Sciatic nerve (tissue), 2 donors: Measurements from ENCODE around the gene CFAP99. TPM values are rescaled to one million over a fixed set of nuclear protein-coding genes. Genes with fewer than 3 reads are reported as not detected.
"Not testable (repeated sequence)": the region's sequence is repeated elsewhere in the genome, so short reads cannot be mapped to it uniquely, and the experiment has no call there.

Source experiments
- ATAC-seq: fragments of 200-7000 bp; cut with Tn5 transposase; one replicate; pipeline ENCODE4 v1.9.1; 2020; ENCODE audit warnings: mild to moderate bottlenecking, moderate library complexity
- DNase-seq: peaks from one replicate; pipeline ENCODE4 v3.0.0-alpha.2; 2020; ENCODE audit warnings: low spot score
- intact Hi-C: fragments of 100-400 bp; cut with DNase I; formaldehyde crosslinking; loops from one replicate; pipeline ENCODE4 v1.14.2; 2022
- total RNA-seq: library from RNA; stranded (reverse); fragmentation: NEBNext Ultra II Directional; extraction: Animal tissue kit (Norgen Biotek cat#: 25700); gene quantifications from one replicate; pipeline ENCODE4 v1.2.1, GENCODE V29; 2021
- donor health status: DM: no; HTN: no; CAD: no.
- donor health status: DM: no; HTN: no; CAD: no.

CFAP99 gene
- total RNA-seq = not detected

GRCh38 chr4:2418650-2419571, at the start of gene CFAP99:
TSS of gene CFAP99 (plus strand) at chr4:2418955.
- intact Hi-C loops = no loop called here
- ATAC-seq (peak; percentile 98), DNase-seq (peak; percentile 98)

DNA sequence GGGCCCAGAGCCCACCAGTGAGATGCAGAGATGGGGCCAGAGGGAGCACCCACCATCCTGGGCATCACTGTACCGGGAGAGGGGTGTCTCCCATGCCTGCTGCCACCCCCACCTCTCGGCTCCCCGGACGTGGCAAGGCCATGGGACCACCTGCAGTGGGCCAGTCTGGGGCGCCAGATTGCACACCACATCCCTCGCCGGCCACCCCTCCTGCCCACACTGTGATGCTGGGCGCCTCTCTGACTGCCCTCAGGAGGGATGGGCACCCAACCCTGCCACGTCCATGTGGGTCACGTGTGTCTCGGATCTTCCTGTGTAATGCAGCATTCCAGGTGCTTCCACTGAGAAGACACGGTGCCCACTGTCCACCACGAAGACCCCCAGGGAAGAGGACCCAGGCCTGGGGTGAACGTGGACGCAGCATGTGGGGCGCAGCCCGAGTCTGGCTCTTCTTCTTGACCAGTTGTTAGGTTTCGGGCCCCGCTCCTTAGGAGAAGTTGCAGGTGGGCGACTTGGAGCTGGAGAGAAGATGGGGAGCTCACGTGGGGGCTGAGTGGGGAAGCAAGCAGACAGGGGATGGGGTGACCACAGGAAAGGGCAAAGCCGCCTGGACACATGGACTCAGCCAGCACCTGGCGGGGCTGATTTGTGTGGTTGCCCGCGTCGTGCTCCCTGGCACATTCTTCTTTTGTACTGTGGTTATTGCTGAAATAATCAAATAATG, 48.0 kb upstream of the CFAP99 start:
- DNase-seq (no peak), ATAC-seq (no peak)
- intact Hi-C loops = no loop called here

DNA sequence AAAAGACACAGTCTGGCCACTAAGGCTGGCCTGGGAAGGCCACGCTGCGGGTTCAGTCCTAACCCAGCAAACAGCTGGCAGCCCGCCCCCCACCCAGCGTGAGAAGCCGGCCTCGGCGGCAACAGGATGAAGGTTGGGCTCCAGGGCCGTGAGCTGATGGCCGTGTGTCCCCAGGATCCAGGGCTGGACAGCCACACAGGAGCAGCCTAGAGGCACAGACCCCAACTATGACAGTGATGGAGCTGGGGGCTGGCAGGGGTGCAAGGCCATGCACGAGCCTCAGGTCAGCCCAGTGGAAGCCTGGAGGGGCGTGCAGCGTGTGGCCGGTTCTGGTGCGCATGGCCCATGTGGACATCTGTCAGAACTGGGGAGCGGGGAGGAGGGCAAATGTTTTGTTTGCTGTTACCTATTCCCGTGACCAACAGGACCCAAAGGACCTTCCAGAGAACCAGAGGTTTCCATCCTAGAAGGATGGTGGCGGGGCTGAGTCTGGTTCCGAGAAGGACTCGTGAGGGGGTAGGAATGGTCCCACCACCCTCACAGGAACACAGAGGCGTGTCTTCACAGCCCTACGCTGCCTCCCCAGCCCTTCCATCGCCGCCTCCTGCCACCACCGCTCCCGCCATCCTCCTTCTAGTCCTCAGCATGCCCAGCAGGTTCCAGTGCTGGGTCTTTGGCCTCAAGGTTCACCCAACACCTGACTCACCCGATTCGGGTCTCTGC, 46.8 kb upstream of the CFAP99 start:
- DNase-seq (no peak), ATAC-seq (no peak)
- intact Hi-C loops = no loop called here

- intact Hi-C loops = no loop called here
- ATAC-seq (no peak), DNase-seq (no peak)
Observed at GRCh38 chr4:2372488-2373030, 46.2 kb upstream of the CFAP99 start.

GRCh38 chr4:2373532-2373931, 45.2 kb upstream of the CFAP99 start:
- no peak for DNase-seq
- intact Hi-C loops = no loop called here
- no peak for ATAC-seq

DNA sequence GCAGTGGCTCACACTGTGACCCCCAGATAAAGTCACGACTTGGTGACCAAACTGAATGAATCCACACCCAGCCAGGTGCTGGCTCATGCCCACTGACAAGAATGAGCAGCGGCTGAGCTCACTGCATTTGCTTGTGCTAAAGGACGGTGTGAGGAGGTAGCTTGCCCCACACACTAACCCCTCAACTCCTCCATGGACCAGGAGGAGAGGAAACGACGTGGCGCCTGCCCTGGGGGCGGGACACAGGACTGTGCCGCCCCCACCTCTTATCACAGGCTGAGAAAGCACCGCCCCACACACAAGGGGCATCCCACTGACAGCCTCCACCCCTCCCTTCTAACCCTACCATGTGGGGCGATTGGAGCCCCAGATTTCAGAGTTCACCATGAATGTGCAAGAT, 43.3 kb upstream of the CFAP99 start:
- no peak for ATAC-seq
- intact Hi-C loops = no loop called here
- DNase-seq = no peak

GRCh38 chr4:2377241-2377640, 41.5 kb upstream of the CFAP99 start:
- intact Hi-C loops = no loop called here
- no peak for DNase-seq
- ATAC-seq = no peak

DNA sequence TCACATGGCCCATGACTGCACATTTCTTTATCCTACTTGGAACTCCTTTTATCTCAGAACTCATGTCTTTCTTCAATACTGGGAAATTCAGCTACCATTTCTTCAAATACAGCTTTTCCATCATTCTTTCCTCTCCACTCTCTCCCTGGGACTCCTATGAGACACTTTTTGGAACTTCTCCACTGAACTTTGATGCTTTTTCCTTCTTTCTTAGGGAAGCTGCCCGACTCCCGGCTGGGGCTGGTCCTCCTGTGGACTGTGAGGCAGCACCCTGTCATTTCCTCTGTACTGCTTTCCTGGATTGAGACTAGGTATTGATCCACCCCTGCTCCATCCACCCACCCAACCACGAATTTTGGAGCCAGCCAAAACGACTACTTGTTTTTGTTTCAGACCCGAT, 40.4 kb upstream of the CFAP99 start:
- intact Hi-C loops = no loop called here
- ATAC-seq (no peak), DNase-seq (no peak)

DNA sequence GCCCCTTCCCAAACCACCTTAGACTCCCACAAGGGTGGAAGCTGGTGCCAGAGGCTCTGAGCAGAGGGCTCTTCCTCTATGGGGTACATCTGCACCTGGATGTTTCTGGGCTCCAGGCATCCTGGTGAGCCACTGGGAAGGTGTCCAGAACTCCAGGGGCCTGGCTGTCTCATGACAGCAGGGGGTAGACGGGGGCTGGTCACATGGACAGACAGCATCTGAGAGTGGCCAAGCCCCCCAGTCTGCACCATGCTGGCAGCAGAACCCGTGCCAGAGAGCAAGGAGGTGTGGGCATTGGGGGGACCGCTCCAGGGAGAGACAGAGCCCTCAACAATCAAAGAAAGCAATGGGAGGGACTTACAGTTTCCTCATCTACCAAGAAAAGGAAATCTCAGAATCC, 39.9 kb upstream of the CFAP99 start:
- DNase-seq (no peak), ATAC-seq (no peak)
- intact Hi-C loops = no loop called here

DNA sequence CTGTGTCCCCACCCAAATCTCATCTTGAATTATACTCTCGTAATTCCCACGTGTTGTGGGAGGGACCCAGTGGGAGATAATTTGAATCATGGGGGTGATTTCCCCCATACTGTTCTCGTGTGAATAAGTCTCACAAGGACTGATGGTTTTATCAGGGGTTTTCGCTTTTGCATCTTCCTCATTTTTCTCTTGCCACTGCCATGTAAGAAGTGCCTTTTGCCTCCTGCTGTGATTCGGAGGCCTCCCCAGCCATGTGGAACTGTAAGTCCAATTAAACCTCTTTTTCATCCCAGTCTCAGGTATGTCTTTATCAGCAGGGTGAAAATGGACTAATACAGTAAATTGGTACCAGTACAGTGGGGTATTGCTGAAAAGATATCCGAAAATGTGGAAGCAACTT, 38.2 kb upstream of the CFAP99 start:
- ATAC-seq, intact Hi-C loops, DNase-seq: not testable (repeated sequence)

- ATAC-seq, DNase-seq, intact Hi-C loops: not testable (repeated sequence)
Observed at GRCh38 chr4:2382769-2383202, 36.0 kb upstream of the CFAP99 start.

DNA sequence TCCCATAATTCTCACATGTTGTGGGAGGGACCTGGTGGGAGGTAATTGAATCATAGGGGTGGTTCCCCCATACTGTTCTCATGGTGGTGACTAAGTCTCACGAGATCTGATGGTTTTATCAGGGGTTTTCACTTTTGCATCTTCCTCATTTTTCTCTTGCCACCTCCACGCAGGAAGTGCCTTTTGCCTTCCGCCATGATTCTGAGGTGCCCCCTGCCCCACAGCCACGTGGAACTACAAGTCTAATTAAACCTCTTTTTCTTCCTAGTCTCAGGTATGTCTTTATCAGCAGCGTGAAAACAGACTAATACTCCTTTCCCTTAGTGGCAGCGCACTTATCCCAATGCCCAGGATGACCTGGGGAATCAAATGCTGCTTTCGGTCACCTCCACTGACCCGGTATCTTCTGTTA, 35.5 kb upstream of the CFAP99 start:
- DNase-seq, ATAC-seq, intact Hi-C loops: not testable (repeated sequence)

DNA sequence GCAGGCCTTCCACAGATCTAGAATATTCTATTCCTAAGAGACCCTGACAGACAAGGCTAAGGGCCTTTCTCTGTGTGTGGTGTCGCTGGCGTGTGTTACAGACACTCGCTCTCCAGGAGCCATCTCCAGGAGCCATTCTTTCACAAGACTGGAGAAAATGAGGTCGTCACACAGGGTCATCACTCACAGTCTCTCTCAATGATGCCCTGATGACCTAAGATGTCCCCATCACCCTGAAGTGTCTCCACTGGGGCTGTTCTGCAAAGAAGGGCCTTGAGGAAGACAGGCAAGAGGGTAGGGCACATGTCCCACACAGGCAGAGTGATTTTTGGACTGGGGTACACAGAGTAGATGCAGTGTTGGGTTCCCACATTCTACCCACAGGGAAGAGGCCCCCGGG, 35.0 kb upstream of the CFAP99 start:
- intact Hi-C loops = no loop called here
- ATAC-seq (no peak), DNase-seq (no peak)

DNA sequence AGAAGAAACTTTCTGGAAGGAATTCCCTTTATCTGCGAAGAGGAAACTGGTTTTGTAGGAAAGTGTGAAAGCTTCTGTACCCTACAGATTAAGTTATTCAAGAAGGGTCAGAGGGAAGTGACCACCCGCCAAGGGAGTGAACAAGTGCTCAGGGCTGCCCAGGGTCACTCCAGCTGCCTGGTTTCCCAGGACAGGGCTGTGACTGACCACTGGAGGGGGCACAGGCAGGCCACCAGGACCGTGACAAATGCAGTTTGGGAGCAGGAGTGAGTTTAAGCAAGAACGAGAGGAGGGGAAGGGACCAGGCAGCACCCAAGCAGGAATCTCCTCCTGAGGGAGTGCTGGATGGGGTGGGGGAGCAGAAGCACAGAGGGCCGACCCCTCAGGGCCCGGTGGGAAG, 34.5 kb upstream of the CFAP99 start:
- ATAC-seq (no peak), DNase-seq (no peak)
- intact Hi-C loops = no loop called here

- ATAC-seq (no peak), DNase-seq (no peak)
- intact Hi-C loops = no loop called here
Observed at GRCh38 chr4:2385516-2385915, 33.2 kb upstream of the CFAP99 start.

DNA sequence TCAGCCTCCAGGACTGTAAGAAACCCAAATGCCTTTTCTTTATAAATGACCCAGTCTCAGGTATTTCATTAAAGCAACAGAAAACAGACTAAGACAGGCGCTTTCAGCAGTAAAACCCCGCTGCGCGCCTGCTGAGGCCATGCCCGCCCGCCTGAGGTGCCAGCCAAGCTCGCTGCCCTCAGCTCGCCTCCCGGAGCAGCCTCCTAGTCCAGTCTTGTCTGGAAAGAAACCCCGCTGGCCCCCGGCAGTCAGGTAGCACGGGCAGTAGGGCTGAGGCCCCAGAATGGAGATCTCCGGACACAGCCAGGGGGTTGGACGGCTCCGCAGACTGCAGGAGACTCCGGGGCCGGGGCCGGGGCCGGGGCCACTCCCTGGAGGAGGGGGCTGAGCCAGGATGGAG, 32.0 kb upstream of the CFAP99 start:
- intact Hi-C loops = no loop called here
- no peak for DNase-seq
- no peak for ATAC-seq

- DNase-seq (no peak), ATAC-seq (no peak)
- intact Hi-C loops = no loop called here
Observed at GRCh38 chr4:2387218-2387617, 31.5 kb upstream of the CFAP99 start.

- DNase-seq = no peak
- intact Hi-C loops = no loop called here
- no peak for ATAC-seq
Observed at GRCh38 chr4:2387829-2388228, 30.9 kb upstream of the CFAP99 start.

DNA sequence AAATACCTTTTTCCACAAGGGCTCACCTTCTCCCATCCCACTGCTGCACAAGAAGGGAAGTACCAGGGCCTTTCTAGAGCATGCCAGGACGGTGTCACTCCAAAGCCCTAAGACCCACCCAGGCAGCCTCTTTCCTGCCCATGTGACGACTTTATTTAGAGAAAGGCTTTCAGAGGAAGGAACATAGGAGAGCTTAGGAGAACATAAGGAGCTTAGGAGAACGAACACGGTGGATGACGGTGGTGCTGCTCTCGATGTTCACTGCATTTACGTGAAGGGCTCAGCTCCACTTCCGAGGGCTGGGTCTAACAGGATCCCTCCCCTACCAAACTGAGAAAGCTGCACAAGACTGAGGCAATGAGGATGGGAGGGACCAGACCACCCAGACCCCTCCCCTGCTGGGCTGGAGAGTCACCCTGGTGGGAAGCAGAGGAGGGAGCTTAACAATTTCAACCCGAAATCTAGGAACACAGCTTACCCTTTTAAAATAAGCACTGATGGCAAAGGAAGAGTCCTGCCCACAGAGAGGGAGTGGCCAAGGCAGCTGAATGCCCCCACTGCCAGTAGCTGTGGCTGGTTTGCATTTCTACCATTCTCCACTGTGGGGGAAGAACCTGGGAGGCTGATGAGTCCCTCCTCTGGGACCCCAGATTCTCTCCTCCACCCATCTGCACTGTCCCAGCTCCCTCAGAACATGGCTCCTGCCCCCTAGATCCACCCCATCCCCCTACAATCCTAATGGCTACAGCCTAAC, 30.1 kb upstream of the CFAP99 start:
- ATAC-seq = peak; percentile 16
- DNase-seq = no peak
- intact Hi-C loops = no loop called here
